ENCODE measurements around the gene MKI67.

MKI67 gene

DNA sequence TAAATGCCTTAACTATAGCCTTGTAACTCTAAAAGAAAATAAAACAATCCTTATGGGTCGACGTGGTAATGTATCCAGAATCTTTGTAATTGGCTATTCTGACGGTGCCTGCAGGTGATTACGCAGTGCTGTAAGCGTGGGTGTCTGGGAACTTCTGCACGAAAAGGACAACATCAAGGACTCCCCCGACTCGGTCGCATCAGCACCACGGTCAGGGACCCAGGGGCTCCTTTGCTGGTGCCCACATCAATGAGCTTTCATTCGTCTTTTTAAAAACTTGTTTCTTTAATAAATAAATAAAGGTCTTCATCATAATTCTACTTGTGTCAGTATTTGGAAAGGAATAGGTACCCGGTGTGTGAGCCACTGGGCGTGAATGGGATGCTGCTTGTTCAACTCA, 13.2 kb downstream of the MKI67 start:
- H3K9ac ChIP-seq (ENCODE audit: low read length in 5 of 5), result no peak overlapping the region
- H3K4me3 ChIP-seq (ENCODE audit: low read depth in 1 of 5, low read length in 5 of 5), result no peak overlapping the region
- H3K36me3 ChIP-seq (ENCODE audit: control insufficient read depth in 5 of 5, insufficient read depth in 5 of 5, low read length in 5 of 5), result no peaks in the 10 kb centered on the region
- no peak overlapping the region for H3K27ac ChIP-seq (ENCODE audit: low read depth, low read length)
- no peaks in the 10 kb centered on the region for H3K4me1 ChIP-seq (ENCODE audit: control insufficient read depth in 5 of 5, insufficient read depth in 5 of 5, low read length in 5 of 5)
- no peaks in the 10 kb centered on the region for H3K9me3 ChIP-seq (ENCODE audit: control insufficient read depth in 5 of 5, low read length in 5 of 5)
- H3K27me3 ChIP-seq (ENCODE audit: control insufficient read depth in 5 of 5, insufficient read depth in 4 of 5, low read length in 5 of 5), result no peaks in the 10 kb centered on the region

DNA sequence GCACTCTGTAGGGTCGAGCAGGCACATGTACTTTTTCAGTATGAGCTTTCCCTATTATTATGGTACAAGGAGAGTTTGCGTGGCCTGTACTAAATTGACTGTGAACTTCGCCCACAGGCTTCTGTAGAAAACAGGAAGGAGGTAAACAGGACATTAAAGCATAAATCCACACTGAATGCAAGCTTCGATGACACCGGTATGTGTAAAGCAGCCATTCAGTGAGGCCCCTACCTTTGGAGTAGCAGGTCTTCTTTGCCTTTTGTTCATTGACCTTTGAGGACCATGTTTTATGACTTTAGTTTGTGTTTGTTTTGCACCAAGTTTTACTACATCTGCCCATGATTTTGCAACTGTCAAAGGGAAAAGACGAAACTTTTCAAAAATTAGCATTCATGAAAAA, 14.5 kb downstream of the MKI67 start:
- Histone ChIP-seq H3K9me3 (ENCODE audit: control insufficient read depth in 5 of 5, low read length in 5 of 5) (no peaks in the 10 kb centered on the region), H3K27me3 (ENCODE audit: control insufficient read depth in 5 of 5, insufficient read depth in 4 of 5, low read length in 5 of 5) (peaks cover 0 to 4% (median 0%) of the 10 kb centered on the region in 5 donors), H3K9ac (ENCODE audit: low read length in 5 of 5) (no peak overlapping the region), H3K27ac (ENCODE audit: low read depth, low read length) (no peak overlapping the region), H3K4me3 (ENCODE audit: low read depth in 1 of 5, low read length in 5 of 5) (no peak overlapping the region), H3K4me1 (ENCODE audit: control insufficient read depth in 5 of 5, insufficient read depth in 5 of 5, low read length in 5 of 5) (no peaks in the 10 kb centered on the region), H3K36me3 (ENCODE audit: control insufficient read depth in 5 of 5, insufficient read depth in 5 of 5, low read length in 5 of 5) (no peaks in the 10 kb centered on the region)

GRCh38 chr10:128110339-128110738, 15.9 kb downstream of the MKI67 start:
- Histone ChIP-seq H3K4me1 (ENCODE audit: control insufficient read depth in 5 of 5, insufficient read depth in 5 of 5, low read length in 5 of 5) (no peaks in the 10 kb centered on the region), H3K4me3 (ENCODE audit: low read depth in 1 of 5, low read length in 5 of 5) (no peak overlapping the region), H3K27me3 (ENCODE audit: control insufficient read depth in 5 of 5, insufficient read depth in 4 of 5, low read length in 5 of 5) (peaks cover 0 to 4% (median 0%) of the 10 kb centered on the region in 5 donors), H3K9ac (ENCODE audit: low read length in 5 of 5) (no peak overlapping the region), H3K9me3 (ENCODE audit: control insufficient read depth in 5 of 5, low read length in 5 of 5) (no peaks in the 10 kb centered on the region), H3K27ac (ENCODE audit: low read depth, low read length) (no peak overlapping the region), H3K36me3 (ENCODE audit: control insufficient read depth in 5 of 5, insufficient read depth in 5 of 5, low read length in 5 of 5) (no peaks in the 10 kb centered on the region)

GRCh38 chr10:128109707-128110106, 16.5 kb downstream of the MKI67 start:
- H3K9me3 ChIP-seq (ENCODE audit: control insufficient read depth in 5 of 5, low read length in 5 of 5), result no peaks in the 10 kb centered on the region
- H3K27me3 ChIP-seq (ENCODE audit: control insufficient read depth in 5 of 5, insufficient read depth in 4 of 5, low read length in 5 of 5), result peaks cover 0 to 4% (median 0%) of the 10 kb centered on the region in 5 donors
- no peaks in the 10 kb centered on the region for H3K4me1 ChIP-seq (ENCODE audit: control insufficient read depth in 5 of 5, insufficient read depth in 5 of 5, low read length in 5 of 5)
- no peaks in the 10 kb centered on the region for H3K36me3 ChIP-seq (ENCODE audit: control insufficient read depth in 5 of 5, insufficient read depth in 5 of 5, low read length in 5 of 5)
- H3K4me3 ChIP-seq (ENCODE audit: low read depth in 1 of 5, low read length in 5 of 5), result no peak overlapping the region
- no peak overlapping the region for H3K27ac ChIP-seq (ENCODE audit: low read depth, low read length)
- H3K9ac ChIP-seq (ENCODE audit: low read length in 5 of 5), result no peak overlapping the region

DNA sequence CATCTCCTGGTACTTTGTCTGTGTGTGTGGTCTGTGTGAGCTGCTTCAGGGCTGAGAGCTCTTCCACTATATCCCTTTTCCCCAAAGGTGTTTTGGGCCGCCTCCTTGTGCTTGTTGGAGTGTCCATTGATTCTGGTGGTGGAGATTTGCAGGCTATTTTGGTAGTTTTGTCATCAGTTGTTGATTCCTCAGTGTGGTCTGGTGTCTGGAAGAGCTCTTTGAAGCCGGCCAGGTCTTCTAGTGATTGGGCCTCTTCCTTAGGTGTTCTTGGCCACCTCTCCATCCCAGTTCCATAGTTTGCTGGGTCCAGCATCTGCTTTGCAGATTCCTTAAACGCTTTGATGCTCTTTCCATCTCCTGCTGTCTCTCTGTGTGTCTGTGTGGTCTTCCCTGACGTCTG, 20.8 kb downstream of the MKI67 start:
- H3K9me3 ChIP-seq (ENCODE audit: control insufficient read depth in 5 of 5, low read length in 5 of 5), result peaks cover 0 to 2% (median 0%) of the 10 kb centered on the region in 5 donors
- H3K27ac ChIP-seq (ENCODE audit: low read depth, low read length), result no peak overlapping the region
- no peaks in the 10 kb centered on the region for H3K4me1 ChIP-seq (ENCODE audit: control insufficient read depth in 5 of 5, insufficient read depth in 5 of 5, low read length in 5 of 5)
- no peaks in the 10 kb centered on the region for H3K36me3 ChIP-seq (ENCODE audit: control insufficient read depth in 5 of 5, insufficient read depth in 5 of 5, low read length in 5 of 5)
- no peak overlapping the region for H3K9ac ChIP-seq (ENCODE audit: low read length in 5 of 5)
- H3K27me3 ChIP-seq (ENCODE audit: control insufficient read depth in 5 of 5, insufficient read depth in 4 of 5, low read length in 5 of 5), result peaks cover 0 to 4% (median 0%) of the 10 kb centered on the region in 5 donors
- no peak overlapping the region for H3K4me3 ChIP-seq (ENCODE audit: low read depth in 1 of 5, low read length in 5 of 5)

- H3K4me3 ChIP-seq (ENCODE audit: low read depth in 1 of 5, low read length in 5 of 5), result no peak overlapping the region
- H3K27ac ChIP-seq (ENCODE audit: low read depth, low read length), result no peak overlapping the region
- peaks cover 0 to 2% (median 0%) of the 10 kb centered on the region in 5 donors for H3K9me3 ChIP-seq (ENCODE audit: control insufficient read depth in 5 of 5, low read length in 5 of 5)
- no peaks in the 10 kb centered on the region for H3K36me3 ChIP-seq (ENCODE audit: control insufficient read depth in 5 of 5, insufficient read depth in 5 of 5, low read length in 5 of 5)
- no peak overlapping the region for H3K9ac ChIP-seq (ENCODE audit: low read length in 5 of 5)
- H3K27me3 ChIP-seq (ENCODE audit: control insufficient read depth in 5 of 5, insufficient read depth in 4 of 5, low read length in 5 of 5), result peaks cover 0 to 4% (median 0%) of the 10 kb centered on the region in 5 donors
- H3K4me1 ChIP-seq (ENCODE audit: control insufficient read depth in 5 of 5, insufficient read depth in 5 of 5, low read length in 5 of 5), result no peaks in the 10 kb centered on the region
These were observed 23.0 kb downstream of the MKI67 start for GRCh38 chr10:128103229-128103714.

DNA sequence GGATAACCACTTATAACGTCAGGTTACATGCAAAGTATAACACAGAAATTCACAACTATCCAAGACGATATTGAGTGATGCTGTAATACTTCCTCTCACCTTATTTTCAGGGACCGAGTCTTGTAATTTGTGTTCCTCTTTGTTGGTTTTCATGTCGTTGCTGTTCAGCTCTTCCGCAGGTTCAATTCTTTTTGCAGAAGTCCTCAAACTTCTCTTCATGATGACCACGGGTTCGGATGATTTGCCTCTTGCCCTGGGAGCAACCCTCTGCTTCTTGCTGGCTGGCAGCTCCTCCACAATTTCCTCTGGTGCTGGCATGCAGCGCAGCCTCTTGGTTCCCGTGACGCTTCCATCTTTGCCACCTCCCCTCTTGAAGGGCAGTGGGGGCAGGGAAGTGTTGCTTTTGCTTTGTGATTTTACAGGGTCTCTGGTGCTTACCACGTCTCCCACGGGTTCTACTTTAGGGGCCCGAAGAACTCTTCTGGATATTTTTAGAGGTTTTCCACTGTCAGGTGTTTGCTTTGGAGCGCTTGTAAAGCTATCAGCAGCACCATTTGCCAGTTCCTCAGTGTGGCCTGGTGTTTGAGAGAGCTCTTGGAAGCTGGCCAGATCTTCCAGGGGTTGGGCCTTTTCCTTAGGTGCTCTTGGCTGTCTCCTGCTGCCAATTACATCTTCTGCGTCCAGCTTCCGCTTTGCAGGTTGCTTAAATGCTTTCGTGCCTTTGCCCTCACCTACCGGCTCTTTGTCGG, 23.6 kb downstream of the MKI67 start:
- Histone ChIP-seq H3K36me3 (ENCODE audit: control insufficient read depth in 5 of 5, insufficient read depth in 5 of 5, low read length in 5 of 5) (no peaks in the 10 kb centered on the region), H3K4me3 (ENCODE audit: low read depth in 1 of 5, low read length in 5 of 5) (no peak overlapping the region), H3K9ac (ENCODE audit: low read length in 5 of 5) (no peak overlapping the region), H3K27ac (ENCODE audit: low read depth, low read length) (no peak overlapping the region), H3K4me1 (ENCODE audit: control insufficient read depth in 5 of 5, insufficient read depth in 5 of 5, low read length in 5 of 5) (no peaks in the 10 kb centered on the region), H3K9me3 (ENCODE audit: control insufficient read depth in 5 of 5, low read length in 5 of 5) (peaks cover 0 to 2% (median 0%) of the 10 kb centered on the region in 5 donors), H3K27me3 (ENCODE audit: control insufficient read depth in 5 of 5, insufficient read depth in 4 of 5, low read length in 5 of 5) (peaks cover 0 to 4% (median 0%) of the 10 kb centered on the region in 5 donors)

DNA sequence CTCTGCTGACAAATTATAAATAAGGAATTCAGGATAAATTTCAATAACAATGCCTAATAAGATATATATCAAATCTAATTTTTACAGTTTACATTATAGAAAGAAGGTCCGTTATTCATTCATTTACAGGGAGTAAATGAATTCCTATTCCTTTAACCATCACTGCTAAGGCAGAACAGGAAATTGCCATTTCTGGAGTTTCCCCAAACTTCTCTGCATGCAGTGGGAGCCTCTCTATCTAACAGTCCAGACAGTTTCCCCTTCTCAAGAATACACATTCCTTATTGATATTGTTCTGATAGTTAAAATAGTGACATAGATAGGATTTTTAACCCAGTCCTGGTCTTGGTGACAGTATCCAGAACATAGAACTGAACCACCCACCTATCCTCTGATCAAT, 24.3 kb downstream of the MKI67 start:
- H3K9ac ChIP-seq (ENCODE audit: low read length in 5 of 5), result no peak overlapping the region
- H3K9me3 ChIP-seq (ENCODE audit: control insufficient read depth in 5 of 5, low read length in 5 of 5), result peaks cover 0 to 2% (median 0%) of the 10 kb centered on the region in 5 donors
- H3K27me3 ChIP-seq (ENCODE audit: control insufficient read depth in 5 of 5, insufficient read depth in 4 of 5, low read length in 5 of 5), result no peaks in the 10 kb centered on the region
- H3K27ac ChIP-seq (ENCODE audit: low read depth, low read length), result no peak overlapping the region
- no peaks in the 10 kb centered on the region for H3K36me3 ChIP-seq (ENCODE audit: control insufficient read depth in 5 of 5, insufficient read depth in 5 of 5, low read length in 5 of 5)
- H3K4me3 ChIP-seq (ENCODE audit: low read depth in 1 of 5, low read length in 5 of 5), result no peak overlapping the region
- no peaks in the 10 kb centered on the region for H3K4me1 ChIP-seq (ENCODE audit: control insufficient read depth in 5 of 5, insufficient read depth in 5 of 5, low read length in 5 of 5)

- Histone ChIP-seq H3K4me3 (ENCODE audit: low read depth in 1 of 5, low read length in 5 of 5) (no peak overlapping the region), H3K36me3 (ENCODE audit: control insufficient read depth in 5 of 5, insufficient read depth in 5 of 5, low read length in 5 of 5) (no peaks in the 10 kb centered on the region), H3K4me1 (ENCODE audit: control insufficient read depth in 5 of 5, insufficient read depth in 5 of 5, low read length in 5 of 5) (no peaks in the 10 kb centered on the region), H3K9me3 (ENCODE audit: control insufficient read depth in 5 of 5, low read length in 5 of 5) (peaks cover 0 to 2% (median 0%) of the 10 kb centered on the region in 5 donors), H3K27ac (ENCODE audit: low read depth, low read length) (no peak overlapping the region), H3K27me3 (ENCODE audit: control insufficient read depth in 5 of 5, insufficient read depth in 4 of 5, low read length in 5 of 5) (no peaks in the 10 kb centered on the region), H3K9ac (ENCODE audit: low read length in 5 of 5) (no peak overlapping the region)
These were observed 26.3 kb downstream of the MKI67 start for GRCh38 chr10:128099901-128100300.

DNA sequence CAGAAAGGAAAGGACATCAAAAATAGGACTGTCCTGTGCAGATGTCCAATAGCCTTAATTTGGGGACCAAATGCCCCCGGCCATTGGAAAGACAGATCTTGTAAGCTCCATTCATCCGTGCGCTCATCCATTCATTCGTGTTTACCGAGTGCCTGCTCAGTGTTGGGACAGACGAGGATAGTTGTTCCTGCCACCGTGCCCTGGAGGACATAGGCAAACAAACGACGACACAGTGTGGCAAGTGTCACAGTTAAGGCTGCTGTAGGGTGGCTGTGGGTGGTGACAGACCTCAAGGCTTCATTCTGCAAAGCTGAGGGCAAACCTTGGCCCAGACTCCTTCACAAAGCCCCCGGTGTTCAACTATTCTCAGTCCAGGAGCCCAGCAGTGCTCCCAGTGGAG, 27.6 kb downstream of the MKI67 start:
- no peak overlapping the region for H3K9ac ChIP-seq (ENCODE audit: low read length in 5 of 5)
- no peaks in the 10 kb centered on the region for H3K27me3 ChIP-seq (ENCODE audit: control insufficient read depth in 5 of 5, insufficient read depth in 4 of 5, low read length in 5 of 5)
- H3K27ac ChIP-seq (ENCODE audit: low read depth, low read length), result no peak overlapping the region
- H3K9me3 ChIP-seq (ENCODE audit: control insufficient read depth in 5 of 5, low read length in 5 of 5), result no peaks in the 10 kb centered on the region
- H3K4me3 ChIP-seq (ENCODE audit: low read depth in 1 of 5, low read length in 5 of 5), result no peak overlapping the region
- H3K4me1 ChIP-seq (ENCODE audit: control insufficient read depth in 5 of 5, insufficient read depth in 5 of 5, low read length in 5 of 5), result no peaks in the 10 kb centered on the region
- no peaks in the 10 kb centered on the region for H3K36me3 ChIP-seq (ENCODE audit: control insufficient read depth in 5 of 5, insufficient read depth in 5 of 5, low read length in 5 of 5)

All from subcutaneous abdominal adipose tissue (tissue), 5 donors.